Measurements from ENCODE around the gene LCORL.
"Not testable (repeated sequence)": the region's sequence is repeated elsewhere in the genome, so short reads cannot be mapped to it uniquely, and the experiment has no call there.

LCORL gene

DNA sequence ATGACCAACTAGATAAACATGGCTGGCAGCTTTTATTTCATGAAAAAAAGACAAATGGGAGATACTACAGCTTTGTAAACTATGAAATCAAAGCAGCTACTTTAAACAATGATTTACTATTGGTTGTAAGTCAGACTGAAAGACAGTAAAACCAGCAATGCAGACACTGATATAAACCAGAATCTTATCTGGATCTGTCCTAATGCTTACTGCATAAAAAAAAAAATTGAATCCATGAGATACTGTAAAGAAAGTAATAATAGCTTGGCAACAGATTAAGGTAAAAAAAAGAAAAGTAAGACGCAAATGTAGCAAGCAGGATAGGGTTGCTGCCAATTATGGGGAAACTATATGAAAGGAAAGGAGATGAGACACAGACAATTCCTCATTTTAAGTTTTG lies 7.3 kb downstream of the LCORL start:
- DNase-seq: no peak

DNA sequence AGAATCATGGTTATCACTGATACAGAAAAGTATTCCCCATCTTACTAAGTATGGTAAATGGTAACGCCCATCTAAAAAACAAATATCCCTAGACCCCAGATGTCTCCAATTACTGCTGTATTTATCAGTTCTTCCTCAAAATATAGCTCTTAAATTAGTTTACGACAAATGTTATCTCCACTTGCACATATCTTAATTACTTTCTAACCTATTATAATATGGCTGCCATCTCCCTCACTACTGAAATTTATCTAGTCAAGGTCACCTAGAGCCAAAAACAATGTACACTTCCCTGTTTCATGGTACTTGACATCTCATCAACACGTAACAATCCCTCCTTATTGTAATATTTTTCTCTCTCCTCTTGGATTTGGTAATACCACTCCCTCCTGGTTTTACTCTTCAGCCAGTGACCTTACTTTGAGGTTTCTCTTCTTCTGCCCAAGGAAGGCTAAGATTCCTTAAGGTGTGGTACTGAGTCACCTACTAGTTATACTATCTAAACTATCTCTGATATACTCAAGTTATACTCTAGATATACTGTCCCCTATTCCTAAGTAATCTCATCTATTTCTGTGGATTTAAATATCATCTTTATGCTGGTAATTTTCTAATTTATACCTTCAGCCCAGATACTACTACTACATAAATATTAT lies 8.6 kb downstream of the LCORL start:
- DNase-seq: no peak

DNA sequence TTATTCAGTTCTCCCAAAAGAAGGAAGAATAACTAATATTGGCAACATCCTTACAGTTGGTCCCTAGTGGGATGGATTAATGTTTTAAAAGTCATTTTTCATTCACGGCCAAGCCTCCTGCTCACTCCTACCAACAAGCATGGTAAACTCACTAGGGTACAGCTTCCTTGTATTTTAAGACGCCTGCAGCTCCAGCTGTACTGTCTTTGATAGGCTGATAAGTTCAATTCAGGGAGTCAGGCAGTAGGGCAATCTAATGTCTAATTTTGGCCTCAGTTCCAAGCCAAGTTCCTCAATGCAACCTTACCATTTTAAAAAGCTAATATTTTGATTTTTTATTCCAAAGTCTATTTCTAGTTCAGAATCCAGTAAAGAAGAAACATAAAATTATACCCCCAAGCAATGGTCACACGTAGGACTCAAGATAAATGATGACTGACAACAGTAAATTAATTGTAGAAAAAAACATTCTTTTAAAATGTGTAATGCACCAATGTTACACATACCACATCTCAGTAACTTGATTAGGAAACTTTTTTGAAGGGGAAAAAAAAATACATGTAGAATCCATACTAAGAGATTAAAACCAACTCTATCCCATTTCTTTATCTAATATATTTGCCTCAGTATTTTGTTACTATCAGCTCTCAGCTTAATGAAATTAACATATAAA lies 9.3 kb downstream of the LCORL start:
- DNase-seq: no peak

DNA sequence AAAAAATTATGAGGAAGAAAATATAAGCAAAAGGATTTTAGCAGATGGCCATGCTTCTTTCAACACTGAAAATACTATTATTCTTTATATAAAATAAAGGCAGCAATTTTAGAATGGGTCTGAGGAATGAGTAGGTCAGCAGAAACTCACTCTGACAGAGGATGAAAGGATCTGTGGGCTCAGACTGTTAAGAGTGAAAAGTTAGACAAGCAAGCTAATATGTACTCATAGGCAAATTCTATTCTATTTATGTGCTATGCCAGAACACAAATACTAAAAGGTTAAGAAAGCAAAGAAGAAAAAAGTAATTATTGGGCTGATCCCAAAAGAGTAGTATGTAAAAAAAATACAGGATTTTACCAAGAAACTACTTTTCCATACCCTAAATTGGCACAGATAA lies 13.9 kb downstream of the LCORL start:
- DNase-seq: no peak

DNA sequence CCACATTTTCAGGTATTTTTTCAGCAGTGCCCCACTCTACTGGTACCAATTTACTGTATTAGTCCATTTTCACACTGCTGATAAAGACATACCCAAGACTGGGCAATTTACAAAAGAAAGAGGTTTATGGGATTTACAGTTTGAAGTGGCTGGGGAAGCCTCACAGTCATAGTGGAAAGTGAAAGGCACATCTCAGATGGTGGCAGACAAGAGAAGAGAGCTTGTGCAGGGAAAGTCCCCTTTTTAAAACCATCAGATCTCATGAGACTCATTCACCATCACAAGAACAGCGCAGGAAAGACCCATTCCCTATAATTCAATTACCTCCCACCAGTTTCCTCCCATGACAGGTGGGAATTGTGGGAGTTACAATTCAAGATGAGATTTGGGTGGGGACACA lies 15.1 kb downstream of the LCORL start:
- DNase-seq: not testable (repeated sequence)

DNA sequence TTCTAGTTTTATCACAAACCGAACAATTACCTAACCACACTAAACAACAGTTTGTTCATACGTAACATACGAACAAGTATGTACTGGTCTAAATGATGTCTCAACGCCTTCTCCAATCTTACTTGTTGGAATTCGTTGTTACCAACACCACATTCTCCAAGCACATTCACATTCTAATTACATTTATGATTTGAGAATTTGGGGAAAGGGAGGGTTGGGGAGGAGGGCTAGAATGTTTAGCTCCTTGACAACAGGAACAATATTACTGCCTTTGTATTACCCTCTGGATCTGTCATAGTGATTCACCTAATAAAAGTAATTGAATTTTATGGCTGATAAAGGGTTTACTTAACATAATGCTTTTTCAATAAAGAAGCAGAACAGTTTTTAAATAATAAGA lies 24.4 kb downstream of the LCORL start:
- no peak for DNase-seq

DNA sequence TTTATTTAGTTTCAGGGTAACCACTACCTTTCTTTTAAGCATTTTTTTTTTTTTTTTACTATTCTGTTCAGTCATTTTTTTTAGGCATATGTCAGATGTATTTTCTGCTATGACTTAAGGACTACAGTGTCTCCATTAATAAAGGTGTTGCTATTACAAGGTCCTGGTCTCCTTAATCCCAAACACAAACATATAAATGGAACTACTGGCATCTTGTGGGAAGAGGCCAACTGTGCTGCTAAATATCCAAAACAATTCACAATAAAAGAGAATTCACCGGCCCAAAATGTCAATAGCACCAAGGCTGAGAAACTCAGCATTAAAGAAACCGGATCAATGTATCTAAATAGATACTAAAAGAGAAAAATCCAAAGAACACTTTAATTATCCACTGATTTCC lies 26.4 kb downstream of the LCORL start:
- DNase-seq: no peak

DNA sequence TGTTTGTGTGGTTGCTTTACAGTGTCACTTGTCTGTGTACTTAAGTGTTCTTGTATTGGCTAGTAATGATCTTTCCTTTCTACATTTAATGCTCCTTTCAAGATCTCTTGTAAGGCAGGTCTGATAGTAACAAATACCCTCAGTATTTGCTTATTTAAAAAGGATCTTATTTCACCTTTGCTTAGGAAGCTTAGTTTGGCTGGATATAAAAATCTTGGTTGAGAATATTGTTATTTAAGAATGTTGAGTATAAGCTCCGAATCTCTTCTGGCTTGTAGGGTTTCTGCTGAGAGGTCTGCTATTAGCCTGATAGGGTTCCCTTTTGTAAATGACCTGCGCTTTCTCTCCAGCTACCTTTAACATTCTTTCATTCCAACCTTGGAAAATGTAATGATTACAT lies 35.7 kb downstream of the LCORL start:
- no peak for DNase-seq

DNA sequence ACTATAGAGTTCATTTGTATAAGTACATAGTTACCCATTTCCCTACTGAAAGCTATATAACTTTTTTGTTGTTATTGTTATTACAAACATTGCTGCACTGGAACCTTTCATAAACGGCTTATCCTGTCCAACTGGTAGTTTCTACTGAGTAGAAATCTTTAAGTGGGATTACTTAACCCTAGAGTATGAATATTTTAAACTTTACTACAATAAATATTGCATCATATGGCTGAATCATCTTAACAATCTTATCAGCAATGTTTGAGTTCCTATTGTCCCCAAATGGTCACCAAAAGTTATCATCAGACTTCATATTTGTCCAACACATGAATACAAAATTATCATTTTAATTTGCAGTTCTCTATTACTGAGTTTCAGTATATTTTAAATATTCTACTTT lies 40.5 kb downstream of the LCORL start:
- DNase-seq: no peak

DNA sequence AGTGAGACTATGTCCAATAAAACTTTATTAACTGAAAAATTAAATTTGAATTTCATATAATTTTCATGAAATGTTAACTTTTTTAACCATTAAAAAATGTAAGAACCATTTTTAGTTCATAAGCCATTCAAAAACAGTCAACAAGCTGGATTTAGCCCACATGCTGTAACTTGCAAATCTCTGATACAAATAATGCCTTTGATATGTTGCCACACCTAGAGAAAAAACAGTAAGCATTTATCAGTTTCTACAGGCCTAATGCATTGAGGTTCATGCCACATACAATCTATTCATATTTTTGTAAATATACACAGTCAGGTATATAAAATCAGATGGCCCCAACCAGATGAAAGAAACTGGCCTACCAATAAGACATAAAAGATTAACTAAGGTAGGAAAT lies 52.8 kb downstream of the LCORL start:
- DNase-seq: no peak

DNA sequence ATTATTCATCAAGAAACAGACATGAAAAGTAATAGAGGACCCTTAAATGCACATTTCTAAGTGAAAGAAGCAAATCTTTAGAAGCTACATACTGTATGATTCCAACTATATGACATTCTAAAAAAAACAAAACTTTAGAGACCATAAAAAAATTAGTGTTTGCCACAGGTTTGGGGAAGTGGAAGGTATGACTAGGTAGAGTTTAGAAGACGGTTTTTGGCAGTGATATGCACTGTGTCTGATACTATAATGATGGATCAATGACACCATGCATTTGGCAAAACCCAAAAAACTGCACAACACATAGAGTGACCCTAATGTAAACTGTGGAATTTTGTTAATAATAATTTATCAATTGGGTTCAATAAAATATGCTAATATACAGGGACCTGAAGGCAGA lies 54.5 kb downstream of the LCORL start:
- DNase-seq: no peak

DNA sequence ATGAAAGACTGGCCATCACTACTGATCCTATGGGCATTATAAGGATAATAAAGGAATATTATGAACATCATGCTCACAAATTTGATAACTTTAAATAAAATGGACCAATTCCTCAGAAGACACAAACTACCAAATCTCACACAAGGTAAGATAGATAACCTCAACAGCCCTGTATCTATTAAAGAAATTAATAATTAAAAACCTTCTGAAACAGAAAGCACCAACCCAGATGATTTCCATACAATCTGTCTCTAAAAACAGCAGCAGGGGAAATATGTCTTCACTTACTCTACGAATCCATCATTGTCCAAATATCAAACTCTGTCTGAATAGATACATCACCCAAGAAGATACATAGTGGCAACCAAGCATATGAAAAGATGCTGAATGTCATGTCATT lies 55.2 kb downstream of the LCORL start:
- no peak for DNase-seq

DNA sequence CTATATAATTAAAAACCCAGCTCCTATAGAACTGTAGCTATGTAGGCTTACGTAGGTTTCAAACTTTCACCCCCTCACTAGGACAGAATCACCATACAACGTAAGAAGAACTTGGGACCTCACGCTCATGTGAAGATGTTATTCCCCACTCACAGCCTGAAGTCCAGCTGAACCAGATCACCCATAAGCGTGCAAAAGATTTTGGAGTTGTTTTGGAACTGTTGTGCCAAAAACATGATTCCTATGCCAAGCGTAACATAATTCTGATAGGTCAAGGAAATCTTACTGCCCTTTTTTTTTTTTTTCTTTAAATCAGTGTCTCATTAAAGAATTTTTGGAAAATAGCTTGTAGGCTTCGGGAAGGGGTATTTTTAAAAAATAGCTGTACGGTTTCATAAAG lies 57.0 kb downstream of the LCORL start:
- no peak for DNase-seq

DNA sequence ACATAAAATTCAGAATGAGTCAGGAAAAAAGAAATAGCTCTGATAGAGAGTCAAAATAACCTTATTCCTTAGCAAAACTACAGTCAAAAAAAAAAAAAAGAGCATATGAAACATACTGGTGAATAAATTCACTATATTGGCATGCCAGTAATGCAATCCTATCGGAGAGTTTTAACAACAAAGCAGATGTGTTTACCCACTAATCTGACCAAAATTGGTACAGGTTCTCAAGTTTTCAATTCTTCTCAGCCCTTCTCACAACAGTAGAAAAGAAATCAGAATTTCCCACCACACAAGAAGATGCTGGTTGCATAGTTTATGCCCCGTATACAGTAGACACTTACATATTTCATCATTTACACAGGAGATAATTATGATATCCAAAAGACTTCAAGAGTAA lies 59.4 kb downstream of the LCORL start:
- no peak for DNase-seq

DNA sequence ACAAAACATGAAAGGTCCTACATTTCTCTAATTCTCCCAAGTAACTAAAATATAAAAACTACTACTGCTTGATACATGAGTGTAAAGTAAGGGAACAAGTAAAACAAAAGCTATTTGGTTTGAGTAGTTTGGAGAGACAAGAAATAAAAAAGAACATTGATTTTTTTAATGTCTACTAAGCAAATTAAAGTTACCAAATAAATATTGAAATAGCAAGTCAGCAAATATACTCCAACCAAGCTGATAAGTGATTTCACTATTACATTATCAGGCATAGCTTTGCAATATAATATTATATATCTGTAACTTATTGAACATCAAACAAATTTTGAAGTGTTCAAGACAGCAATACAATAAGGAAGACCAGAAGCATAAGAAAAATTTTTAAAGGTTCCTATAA lies 60.3 kb downstream of the LCORL start:
- no peak for DNase-seq

DNA sequence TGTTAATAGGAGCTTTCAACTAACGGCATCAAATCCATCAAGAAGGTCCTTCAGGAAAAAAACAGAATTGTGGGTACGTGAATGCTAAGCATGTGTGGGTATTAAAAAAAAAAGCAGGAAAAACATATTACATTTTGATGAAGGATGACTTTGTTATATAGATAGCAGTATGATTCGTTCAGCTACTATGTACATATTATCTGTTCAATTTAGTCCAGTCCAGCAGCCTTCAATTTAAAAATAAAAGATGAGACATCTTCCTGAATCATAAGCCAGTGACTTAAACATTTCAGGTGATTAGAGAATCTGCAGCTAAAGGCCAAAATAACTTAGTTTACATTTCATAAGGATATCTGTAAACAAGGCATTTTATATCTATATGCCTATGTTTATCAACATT lies 63.4 kb downstream of the LCORL start:
- DNase-seq: no peak

DNA sequence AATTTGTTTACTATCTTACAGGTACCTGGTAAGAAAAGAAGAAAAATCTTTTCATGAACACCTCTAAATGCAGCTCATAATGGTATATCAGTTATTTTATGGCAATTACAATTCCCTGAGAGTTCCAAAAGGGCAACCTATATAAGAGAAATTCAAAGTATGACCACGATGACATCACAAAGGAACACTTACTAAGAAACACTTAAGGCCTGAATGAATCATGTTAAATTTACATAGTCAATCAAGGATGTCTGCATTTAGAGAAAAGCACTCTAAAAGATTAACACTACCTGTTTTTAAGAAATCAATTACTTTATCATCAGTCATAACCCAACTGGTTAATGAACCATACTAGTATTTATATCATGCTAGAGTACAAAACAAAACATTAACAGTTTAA lies 63.9 kb downstream of the LCORL start:
- no peak for DNase-seq

DNA sequence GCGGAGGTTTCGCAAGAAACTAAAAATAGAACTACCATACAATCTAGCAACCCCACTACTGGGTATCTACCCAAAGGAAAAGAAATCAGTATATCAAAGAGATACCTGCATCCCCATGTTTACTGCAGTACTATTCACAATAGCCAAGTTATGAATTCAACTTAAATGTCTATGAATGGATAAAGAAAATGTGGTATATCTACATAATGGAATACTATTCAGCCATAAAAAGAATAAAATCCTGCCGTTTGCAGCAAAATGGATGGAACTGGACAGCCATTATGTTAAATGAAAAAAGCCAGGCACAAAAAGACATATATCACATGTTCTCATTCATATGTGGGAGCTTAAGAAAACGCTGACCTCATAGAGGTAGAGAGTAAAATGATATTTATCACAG lies 65.3 kb downstream of the LCORL start:
- no peak for DNase-seq

DNA sequence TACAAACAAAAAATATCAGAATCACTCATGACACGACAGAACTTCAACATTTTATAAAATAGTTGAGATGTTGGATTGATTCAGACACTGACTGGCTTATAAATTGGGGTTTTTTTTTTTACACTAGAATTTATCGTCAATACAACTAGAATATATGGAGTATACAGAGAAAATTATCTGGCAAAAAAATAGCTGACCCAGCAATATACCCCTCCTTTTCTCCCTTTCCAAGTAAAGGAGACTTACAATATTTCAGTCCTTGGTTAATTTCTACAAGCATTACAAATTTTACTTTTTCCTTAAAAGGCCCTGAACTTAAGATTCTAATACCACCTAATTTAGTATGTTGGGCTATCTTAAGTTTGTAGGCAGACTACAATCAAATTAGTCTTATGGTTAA lies 76.3 kb downstream of the LCORL start:
- no peak for DNase-seq

DNA sequence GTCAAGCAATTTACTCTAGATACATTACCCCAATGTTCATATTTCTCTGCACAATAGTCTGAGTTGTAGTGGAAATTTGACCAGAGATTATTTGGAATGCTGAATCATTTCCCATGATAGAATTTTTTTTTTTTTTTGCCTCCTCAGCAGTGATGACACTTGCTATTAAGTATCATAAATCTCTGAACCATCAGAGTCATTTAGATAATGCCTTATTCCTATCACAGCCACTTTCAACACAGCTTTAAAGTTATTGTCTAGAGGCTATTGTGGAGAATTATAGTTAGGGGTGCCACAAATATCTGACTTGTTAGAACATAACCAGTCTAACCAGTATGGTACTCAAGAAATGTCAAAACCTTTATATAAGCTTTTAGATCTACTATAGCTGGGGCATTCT lies 79.8 kb downstream of the LCORL start:
- DNase-seq: no peak

DNA sequence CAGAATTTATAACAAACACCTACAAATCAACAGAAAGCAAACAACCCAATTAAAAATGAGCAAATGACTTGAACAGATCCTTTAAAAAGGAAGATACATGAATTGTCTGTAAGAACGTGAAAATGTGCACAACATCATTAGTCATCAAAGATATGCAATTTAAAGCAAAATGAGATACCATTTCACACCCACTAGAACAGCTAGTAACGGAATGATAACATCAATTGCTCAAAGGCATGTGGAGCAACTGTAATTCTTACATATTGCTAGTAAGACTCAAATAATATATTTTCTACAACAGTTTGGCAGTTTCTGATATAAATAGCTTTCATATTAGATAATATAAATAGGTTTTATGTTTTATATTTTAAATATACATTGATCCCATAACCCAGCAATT lies 82.5 kb downstream of the LCORL start:
- no peak for DNase-seq

DNA sequence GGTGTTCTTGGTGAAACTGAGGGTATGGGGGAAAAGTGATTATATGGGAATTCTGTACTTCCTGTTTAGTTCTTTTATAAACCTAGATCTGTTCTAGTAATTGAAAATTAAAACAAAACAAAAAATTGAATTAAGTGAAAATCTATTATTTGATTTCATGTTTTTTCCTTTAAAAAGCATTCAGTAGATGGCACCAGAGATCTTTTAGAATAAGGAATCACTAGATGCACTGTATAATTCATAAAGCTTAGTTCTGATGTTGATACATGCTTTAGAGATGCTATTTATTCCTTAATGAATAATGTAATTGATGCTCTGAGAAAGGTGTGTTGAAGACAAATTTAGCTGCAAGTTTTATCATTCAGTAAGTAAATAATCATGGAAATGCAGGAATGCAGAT lies 87.3 kb downstream of the LCORL start:
- DNase-seq: no peak

DNA sequence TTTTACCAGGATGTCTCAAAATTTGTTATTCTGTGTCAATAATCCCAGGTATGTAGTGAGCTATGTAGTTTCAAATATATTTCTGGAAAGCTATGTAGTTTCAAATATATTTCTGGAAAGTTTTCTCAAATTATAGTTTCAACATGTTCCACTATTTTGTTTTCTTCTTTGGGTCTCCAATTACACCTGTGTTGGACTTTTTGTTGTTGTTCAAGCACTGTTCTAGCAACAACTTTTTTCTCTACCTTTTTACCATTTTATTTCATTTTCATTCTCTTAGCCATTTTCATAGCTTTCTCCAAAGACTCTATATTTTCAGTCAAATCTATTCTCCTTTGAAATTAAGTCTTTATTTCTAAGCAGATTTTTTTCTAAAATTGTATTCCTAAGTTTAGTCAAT lies 88.4 kb downstream of the LCORL start:
- DNase-seq: no peak

DNA sequence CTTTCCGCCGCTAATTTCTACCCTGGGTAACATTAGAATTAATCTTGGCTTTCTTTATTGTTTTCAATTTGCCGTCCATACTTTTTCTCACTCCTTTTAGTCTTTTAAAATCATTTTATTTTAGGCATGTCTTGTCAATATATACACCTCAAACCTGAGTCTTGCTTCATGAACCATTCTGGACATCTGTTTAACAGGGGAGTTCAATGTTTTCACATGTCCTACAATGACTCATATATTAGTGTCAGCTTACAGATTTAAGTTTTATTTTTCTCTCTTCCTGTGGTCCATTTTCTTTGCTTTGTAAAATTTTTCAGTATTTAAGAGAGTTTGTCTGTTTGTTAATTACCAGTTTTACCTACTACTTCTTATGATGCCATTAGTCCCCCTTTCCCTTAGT lies 89.5 kb downstream of the LCORL start:
- DNase-seq: no peak

DNA sequence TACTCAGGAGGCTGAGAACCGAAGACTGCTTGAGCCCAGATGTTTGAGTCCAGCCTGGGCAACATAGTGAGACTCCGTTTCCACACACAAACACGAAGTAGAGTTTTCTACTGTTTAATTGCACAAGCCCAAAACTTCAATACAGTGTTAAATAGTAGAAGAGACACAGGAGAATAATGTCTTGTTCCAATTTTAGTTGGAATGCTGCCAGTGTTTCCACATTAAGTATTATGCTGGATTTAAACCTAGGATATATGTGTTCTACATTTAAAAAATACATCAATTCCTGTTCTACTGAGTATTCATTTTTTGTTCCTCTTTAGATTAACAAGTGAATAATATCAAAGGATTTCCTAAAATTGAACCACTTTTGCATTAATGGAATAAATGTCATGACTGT lies 91.3 kb downstream of the LCORL start:
- no peak for DNase-seq
